ENCODE measurements around the gene GNAQ. TPM values are rescaled to one million over a fixed set of nuclear protein-coding genes. Genes with fewer than 3 reads are reported as not detected.
A peak's percentile ranks its signal among the peaks of the same experiment; 100 is the strongest.

GNAQ gene
- total RNA-seq, 4 donors from 2014 or later = 35.4 to 95.7 (median 52.3) TPM

DNA sequence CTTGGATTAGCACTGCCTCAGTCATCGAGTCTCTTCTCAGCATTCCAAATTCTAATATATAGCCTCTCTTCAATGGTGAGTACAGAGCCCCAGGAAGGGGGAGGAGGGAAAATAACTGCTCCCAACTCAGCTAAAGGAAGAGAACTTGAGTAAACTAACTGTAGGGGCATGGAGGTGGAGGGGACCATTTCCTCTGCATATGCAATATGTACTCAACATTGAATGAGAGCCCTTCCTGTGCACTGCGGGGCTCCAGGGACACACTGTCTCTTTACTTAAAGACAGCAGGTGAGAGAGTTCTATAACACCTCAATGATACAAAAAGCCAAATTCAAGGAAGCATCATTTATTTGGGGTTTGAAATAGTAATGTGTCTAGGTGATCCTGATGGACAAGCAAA, 75.1 kb downstream of the GNAQ start:
- no peak for DNase-seq
- peaks cover 4 to 14% of the 10 kb centered on the region in 2 donors for H3K4me1 ChIP-seq
- H3K4me3 ChIP-seq = no peak overlapping the region
- no peak for TF ChIP-seq CTCF (IDR thresholded peaks at IDR 0.05)
- TF ChIP-seq POLR2A (IDR thresholded peaks at IDR 0.05) = no peak
- H3K9me3 ChIP-seq = no peaks in the 10 kb centered on the region
- intact Hi-C loops (cut with DNase I; ENCODE audit: low total_unique reads) = no loop called here
- no peaks in the 10 kb centered on the region for H3K36me3 ChIP-seq
- no peaks in the 10 kb centered on the region for H3K27me3 ChIP-seq
- no peak overlapping the region for H3K27ac ChIP-seq

DNA sequence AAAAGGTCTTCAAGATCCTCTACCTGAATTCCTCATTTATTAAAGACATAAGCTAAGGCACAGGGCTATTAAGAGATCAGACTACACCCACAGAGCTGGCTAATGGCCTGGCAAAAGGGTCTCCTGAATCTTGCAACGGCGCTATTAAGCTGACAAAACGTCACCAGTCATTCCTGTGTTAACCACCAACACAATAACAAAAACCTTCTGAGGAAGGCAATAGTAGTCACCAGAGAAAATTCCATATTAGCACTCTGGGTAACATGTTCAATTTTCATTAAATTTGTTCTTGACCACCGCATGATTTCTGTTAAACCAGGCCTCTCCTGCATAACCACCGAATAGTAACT, 77.0 kb downstream of the GNAQ start:
- H3K27me3 ChIP-seq = no peaks in the 10 kb centered on the region
- H3K4me3 ChIP-seq = no peak overlapping the region
- H3K4me1 ChIP-seq = peaks cover 5 to 13% of the 10 kb centered on the region in 2 donors
- TF ChIP-seq CTCF (IDR thresholded peaks at IDR 0.05) = no peak
- TF ChIP-seq POLR2A (IDR thresholded peaks at IDR 0.05) = no peak
- no peaks in the 10 kb centered on the region for H3K9me3 ChIP-seq
- DNase-seq = no peak
- no peaks in the 10 kb centered on the region for H3K36me3 ChIP-seq
- peak overlapping the region in 1 of 2 donors; percentile 10 for H3K27ac ChIP-seq
- intact Hi-C loops (cut with DNase I; ENCODE audit: low total_unique reads) = no loop called here

- peaks cover 5 to 13% of the 10 kb centered on the region in 2 donors for H3K4me1 ChIP-seq
- H3K27me3 ChIP-seq = no peaks in the 10 kb centered on the region
- H3K36me3 ChIP-seq = no peaks in the 10 kb centered on the region
- intact Hi-C loops (cut with DNase I; ENCODE audit: low total_unique reads) = no loop called here
- H3K4me3 ChIP-seq = no peak overlapping the region
- H3K9me3 ChIP-seq = no peaks in the 10 kb centered on the region
- peak overlapping the region in 1 of 2 donors; percentile 10 for H3K27ac ChIP-seq
- TF ChIP-seq POLR2A (IDR thresholded peaks at IDR 0.05) = no peak
- TF ChIP-seq CTCF (IDR thresholded peaks at IDR 0.05) = no peak
- DNase-seq = no peak
Observed at GRCh38 chr9:77954013-77954665, 77.5 kb downstream of the GNAQ start.

GRCh38 chr9:77953590-77953989, 78.0 kb downstream of the GNAQ start:
- H3K4me1 ChIP-seq = peaks cover 5 to 13% of the 10 kb centered on the region in 2 donors
- no peak for TF ChIP-seq CTCF (IDR thresholded peaks at IDR 0.05)
- TF ChIP-seq POLR2A (IDR thresholded peaks at IDR 0.05) = no peak
- peak overlapping the region; percentile 60 to 65 for H3K27ac ChIP-seq
- H3K9me3 ChIP-seq = no peaks in the 10 kb centered on the region
- DNase-seq = no peak
- H3K27me3 ChIP-seq = no peaks in the 10 kb centered on the region
- intact Hi-C loops (cut with DNase I; ENCODE audit: low total_unique reads) = no loop called here
- no peak overlapping the region for H3K4me3 ChIP-seq
- no peaks in the 10 kb centered on the region for H3K36me3 ChIP-seq

GRCh38 chr9:77952635-77953328, 78.8 kb downstream of the GNAQ start:
- no peaks in the 10 kb centered on the region for H3K36me3 ChIP-seq
- intact Hi-C loops (cut with DNase I; ENCODE audit: low total_unique reads) = no loop called here
- DNase-seq = no peak
- TF ChIP-seq CTCF (IDR thresholded peaks at IDR 0.05) (no peak), POLR2A (IDR thresholded peaks at IDR 0.05) (no peak)
- no peaks in the 10 kb centered on the region for H3K9me3 ChIP-seq
- H3K27ac ChIP-seq = peak overlapping the region; percentile 60 to 65
- H3K4me3 ChIP-seq = no peak overlapping the region
- no peaks in the 10 kb centered on the region for H3K27me3 ChIP-seq
- peaks cover 5 to 13% of the 10 kb centered on the region in 2 donors for H3K4me1 ChIP-seq
